GM06990 (cell line): ENCODE measurements around the gene SEMA6A.
"Not testable (repeated sequence)": the region's sequence is repeated elsewhere in the genome, so short reads cannot be mapped to it uniquely, and the experiment has no call there.

ENCODE experiments used
- DNase-seq: peaks from one replicate; pipeline ENCODE4 v3.0.0-alpha.2; 2011; ENCODE audit not compliant: insufficient read length; ENCODE audit errors: extremely low read depth
- H3K27me3 ChIP-seq: replicated peaks from 2 replicates; pipeline ENCODE4 v1.6.0; 2011; ENCODE audit warnings: low read length; ENCODE audit not compliant: control insufficient read depth, insufficient read depth
- H3K36me3 ChIP-seq: 2 replicates; pipeline ENCODE4 v1.5.1; 2011; ENCODE audit warnings: low read length; ENCODE audit not compliant: control insufficient read depth, insufficient read depth
- H3K4me3 ChIP-seq: replicated peaks from 2 replicates; pipeline ENCODE4 v1.5.1; 2011; ENCODE audit warnings: low read depth, mild to moderate bottlenecking, control low read depth, low read length
- TF ChIP-seq, protein P1 (sequence below): IDR thresholded peaks from 2 replicates; pipeline ENCODE4 v1.5.1; 2011; ENCODE audit warnings: low read length, control low read depth, mild to moderate bottlenecking, inconsistent platforms; ENCODE audit not compliant: insufficient read depth, poor library complexity, severe bottlenecking

Gene SEMA6A

DNA sequence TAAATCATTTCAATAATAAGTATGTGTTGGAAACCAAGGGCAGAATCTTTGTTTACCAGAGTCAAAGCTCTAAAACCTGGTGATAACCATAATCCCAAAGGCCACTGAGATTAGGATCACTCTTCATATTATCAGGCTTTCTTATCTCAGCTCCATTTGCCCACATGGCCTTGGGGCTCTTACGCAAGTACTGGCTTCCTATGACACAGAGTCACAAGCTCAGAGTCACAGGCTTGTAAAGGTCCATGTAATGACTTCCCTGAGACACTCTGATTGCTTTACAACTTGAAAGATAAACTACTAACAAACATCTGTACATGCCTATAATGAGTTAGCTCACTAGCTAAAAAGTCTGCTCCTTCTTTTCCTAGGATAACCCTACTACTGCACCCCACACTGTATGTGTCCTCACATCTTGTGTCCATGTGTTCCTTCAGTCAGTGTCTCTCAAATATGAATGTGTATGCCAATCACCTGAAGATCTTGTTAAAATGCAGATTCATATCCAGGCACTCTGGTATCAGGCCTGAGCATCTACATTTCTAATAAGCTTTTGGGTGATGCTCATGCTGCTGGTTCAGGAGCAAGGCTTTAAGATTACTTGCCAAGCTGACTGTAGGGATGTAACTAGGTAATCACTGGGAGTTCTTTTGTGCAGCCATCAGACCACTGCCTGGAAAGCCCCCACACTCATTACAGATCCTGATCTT lies 28.4 kb downstream of the SEMA6A start:
- no peak for DNase-seq
- Histone ChIP-seq H3K4me3 (no peak overlapping the region), H3K27me3 (no peaks in the 10 kb centered on the region), H3K36me3 (no peaks in the 10 kb centered on the region)
- TF ChIP-seq, protein P1, sequence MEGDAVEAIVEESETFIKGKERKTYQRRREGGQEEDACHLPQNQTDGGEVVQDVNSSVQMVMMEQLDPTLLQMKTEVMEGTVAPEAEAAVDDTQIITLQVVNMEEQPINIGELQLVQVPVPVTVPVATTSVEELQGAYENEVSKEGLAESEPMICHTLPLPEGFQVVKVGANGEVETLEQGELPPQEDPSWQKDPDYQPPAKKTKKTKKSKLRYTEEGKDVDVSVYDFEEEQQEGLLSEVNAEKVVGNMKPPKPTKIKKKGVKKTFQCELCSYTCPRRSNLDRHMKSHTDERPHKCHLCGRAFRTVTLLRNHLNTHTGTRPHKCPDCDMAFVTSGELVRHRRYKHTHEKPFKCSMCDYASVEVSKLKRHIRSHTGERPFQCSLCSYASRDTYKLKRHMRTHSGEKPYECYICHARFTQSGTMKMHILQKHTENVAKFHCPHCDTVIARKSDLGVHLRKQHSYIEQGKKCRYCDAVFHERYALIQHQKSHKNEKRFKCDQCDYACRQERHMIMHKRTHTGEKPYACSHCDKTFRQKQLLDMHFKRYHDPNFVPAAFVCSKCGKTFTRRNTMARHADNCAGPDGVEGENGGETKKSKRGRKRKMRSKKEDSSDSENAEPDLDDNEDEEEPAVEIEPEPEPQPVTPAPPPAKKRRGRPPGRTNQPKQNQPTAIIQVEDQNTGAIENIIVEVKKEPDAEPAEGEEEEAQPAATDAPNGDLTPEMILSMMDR: no peak

DNA sequence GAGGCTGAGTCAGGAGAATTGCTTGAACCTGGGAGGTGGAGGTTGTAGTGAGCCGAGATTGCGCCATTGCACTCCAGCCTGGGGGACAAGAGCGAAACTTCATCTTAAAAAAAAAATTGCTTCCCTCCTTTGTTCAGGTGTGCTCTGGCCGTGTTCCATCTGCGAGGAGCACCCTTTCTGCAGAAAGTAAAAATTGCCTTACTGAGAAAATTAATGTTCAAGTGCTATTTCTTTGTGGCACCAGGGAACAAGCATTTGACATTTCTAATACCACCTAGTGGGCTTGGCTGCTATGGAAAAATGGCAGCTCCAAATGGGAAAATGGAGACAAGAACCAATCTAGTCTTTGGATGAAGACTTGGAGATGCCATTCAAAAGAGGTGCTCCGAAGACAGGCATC lies 29.2 kb downstream of the SEMA6A start:
- not testable (repeated sequence) for H3K27me3 ChIP-seq, H3K36me3 ChIP-seq, DNase-seq, H3K4me3 ChIP-seq

DNA sequence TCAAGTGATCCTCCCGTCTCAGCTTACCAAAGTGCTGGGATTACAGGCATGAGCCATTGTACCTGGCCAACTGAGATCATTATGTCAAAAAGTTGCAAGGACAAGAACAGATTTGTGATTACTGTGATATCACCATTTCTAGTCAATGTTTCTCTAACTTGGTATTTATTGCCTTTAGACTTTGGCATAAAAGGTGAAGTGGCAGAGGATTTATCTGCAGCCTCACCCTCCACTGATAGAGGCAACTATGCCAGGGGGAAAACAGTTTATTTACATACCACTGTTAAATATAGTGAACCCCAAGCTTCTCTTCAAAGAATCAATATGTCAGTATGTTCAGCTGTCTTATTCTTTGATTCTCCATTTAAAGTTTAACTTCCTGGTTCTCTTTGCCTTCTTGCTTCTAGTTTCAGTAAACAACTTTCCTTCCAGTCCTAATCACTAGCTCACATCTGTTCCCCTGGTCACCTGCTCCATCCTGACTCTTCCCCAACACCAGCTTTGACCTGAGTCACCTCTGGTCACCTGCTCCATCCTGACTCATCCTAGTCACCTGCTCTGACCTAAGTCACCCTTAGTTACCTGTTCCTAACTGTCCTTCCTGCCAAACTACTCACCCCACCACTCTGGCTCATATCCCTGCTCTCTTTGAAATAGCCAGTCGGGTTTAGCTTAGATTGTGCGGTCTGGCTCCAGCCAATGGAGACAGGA lies 29.9 kb downstream of the SEMA6A start:
- Histone ChIP-seq H3K27me3 (no peaks in the 10 kb centered on the region), H3K36me3 (no peaks in the 10 kb centered on the region), H3K4me3 (no peak overlapping the region)
- DNase-seq: no peak
- TF ChIP-seq, protein P1: no peak

DNA sequence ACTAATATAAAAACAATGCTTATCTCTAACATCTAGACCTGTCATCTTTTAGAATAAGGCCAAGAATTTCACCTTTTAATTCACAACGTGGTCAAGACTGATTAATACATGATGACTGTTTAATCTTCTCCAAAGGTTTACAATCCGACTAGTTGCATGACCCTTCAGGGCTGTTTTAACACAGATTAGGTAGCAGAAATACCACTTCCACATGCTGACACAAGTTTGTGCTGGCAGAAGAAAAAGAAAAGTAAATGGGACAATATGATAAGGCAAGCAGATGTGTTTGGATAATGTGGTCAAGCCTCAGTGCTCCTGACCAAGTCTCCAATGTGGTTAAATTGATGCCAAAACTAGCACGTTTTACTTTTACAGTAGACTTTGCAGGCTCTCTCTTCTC lies 31.1 kb downstream of the SEMA6A start:
- no peak for DNase-seq
- Histone ChIP-seq H3K27me3 (no peaks in the 10 kb centered on the region), H3K36me3 (no peaks in the 10 kb centered on the region), H3K4me3 (no peak overlapping the region)
- TF ChIP-seq, protein P1: no peak

DNA sequence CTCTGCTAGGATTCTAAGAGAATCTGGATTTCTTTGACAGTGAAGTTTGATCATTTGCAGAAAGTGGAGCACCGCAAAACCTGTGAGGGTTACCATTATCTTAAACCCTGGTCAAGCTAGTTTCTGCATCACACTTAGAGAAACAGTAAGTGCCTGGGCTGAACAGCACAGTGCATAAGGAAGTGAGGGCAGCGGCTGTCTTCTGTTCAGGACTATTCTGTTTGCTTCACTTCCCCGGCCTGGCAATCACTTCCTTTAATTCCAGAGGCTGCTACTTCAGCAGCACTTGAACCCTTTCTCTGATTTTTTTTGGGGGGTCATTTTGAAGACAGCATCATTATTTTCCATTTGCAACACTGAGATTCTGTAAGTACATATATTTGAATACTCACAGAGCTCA lies 32.0 kb downstream of the SEMA6A start:
- TF ChIP-seq, protein P1: no peak
- Histone ChIP-seq H3K36me3 (no peaks in the 10 kb centered on the region), H3K4me3 (no peak overlapping the region), H3K27me3 (no peaks in the 10 kb centered on the region)
- DNase-seq: no peak

DNA sequence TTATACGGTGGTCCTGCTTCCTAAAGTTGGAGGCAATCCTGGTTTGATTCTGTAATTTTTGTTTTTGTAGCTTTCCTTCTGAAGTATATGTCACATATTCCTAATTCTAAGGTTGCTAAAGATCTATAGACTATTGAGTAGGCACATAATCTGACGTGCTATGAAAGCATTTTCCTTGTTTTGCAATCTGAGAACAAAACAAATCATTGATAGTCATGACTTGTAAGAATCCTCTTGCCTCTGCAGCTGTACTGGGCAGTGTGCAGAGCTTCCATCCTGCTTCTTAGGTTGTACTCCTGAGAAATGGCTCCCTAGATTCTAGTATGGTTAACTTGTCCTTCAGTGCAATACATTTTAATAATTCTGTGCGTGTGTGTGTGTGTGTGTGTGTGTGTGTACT lies 35.4 kb downstream of the SEMA6A start:
- no peak overlapping the region for H3K4me3 ChIP-seq
- no peaks in the 10 kb centered on the region for H3K36me3 ChIP-seq
- H3K27me3 ChIP-seq: no peaks in the 10 kb centered on the region
- no peak for DNase-seq
- TF ChIP-seq, protein P1: no peak
